ENCODE measurements around the gene OGDHL.

OGDHL gene

DNA sequence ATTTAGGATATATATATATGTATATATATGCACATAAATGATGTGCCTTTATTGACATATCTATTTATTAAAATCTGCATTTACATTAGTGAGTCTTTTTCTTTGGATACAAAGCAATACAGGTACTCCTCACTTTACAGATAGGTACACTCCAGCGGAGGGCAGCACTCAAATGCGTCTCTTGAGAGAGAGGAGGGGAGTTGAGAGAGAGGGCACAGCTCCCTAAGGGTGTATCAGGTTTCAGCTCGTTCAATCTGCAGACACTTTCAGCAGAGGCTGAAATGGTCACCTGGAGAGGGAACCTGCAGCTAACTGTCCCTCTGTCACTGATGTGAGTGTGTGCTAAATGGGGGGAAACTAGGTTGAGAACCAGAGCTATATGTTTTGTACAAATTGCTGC is 61.1 kb downstream of the OGDHL start:
- no peak for DNase-seq (ENCODE audit: low spot score)
- TF ChIP-seq, protein P1, sequence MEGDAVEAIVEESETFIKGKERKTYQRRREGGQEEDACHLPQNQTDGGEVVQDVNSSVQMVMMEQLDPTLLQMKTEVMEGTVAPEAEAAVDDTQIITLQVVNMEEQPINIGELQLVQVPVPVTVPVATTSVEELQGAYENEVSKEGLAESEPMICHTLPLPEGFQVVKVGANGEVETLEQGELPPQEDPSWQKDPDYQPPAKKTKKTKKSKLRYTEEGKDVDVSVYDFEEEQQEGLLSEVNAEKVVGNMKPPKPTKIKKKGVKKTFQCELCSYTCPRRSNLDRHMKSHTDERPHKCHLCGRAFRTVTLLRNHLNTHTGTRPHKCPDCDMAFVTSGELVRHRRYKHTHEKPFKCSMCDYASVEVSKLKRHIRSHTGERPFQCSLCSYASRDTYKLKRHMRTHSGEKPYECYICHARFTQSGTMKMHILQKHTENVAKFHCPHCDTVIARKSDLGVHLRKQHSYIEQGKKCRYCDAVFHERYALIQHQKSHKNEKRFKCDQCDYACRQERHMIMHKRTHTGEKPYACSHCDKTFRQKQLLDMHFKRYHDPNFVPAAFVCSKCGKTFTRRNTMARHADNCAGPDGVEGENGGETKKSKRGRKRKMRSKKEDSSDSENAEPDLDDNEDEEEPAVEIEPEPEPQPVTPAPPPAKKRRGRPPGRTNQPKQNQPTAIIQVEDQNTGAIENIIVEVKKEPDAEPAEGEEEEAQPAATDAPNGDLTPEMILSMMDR (IDR thresholded peaks at IDR 0.05; ENCODE audit: borderline replicate concordance, control extremely low read depth, extremely low read depth, insufficient read depth, missing control alignments), result no peak
- in situ Hi-C loops (cut with MboI; ENCODE audit: low sequenced_read_pairs, unreplicated experiment), result no loop called here

DNA sequence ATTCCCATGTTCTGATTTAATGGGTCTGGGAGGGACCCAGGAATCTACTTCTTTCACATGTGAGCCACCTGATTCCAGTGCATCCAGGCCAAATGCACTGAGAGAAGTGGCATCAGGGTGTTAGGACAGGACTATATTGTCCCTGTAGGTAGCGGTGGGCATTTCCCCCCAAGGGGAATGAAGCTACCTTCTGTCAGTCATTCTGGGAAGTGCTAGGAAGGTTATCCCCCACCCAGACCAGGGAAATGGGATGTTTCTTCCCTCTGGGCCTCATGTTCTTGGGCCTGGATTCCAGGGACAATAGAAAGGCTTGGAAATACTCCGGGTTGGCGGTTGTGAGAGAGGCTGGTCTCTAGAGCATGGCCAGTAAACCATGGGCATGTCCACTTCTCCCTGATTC is 61.9 kb downstream of the OGDHL start:
- TF ChIP-seq, protein P1 (IDR thresholded peaks at IDR 0.05; ENCODE audit: borderline replicate concordance, control extremely low read depth, extremely low read depth, insufficient read depth, missing control alignments), result no peak
- in situ Hi-C loops (cut with MboI; ENCODE audit: low sequenced_read_pairs, unreplicated experiment), result no loop called here
- DNase-seq (ENCODE audit: low spot score), result no peak

DNA sequence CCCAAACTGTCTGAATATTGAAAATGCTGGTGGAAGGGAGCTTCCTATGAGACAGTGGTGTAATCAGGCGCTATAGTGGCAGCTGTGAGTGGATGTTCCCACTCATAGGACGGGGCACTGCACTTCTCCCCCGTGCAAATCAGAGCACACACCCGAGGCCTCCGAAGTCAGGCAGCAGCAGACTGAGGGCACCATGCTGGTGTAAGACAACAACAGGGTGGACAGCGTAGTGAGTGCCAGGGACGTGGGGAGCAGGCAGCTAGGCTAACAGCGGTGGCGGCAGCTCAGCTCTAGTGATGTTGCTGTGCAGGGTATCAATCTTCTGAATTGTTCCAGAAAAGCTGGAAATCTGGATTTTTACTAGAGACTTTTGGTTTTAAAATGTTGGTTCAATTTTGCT is 63.4 kb downstream of the OGDHL start:
- in situ Hi-C loops (cut with MboI; ENCODE audit: low sequenced_read_pairs, unreplicated experiment), result no loop called here
- TF ChIP-seq, protein P1 (IDR thresholded peaks at IDR 0.05; ENCODE audit: borderline replicate concordance, control extremely low read depth, extremely low read depth, insufficient read depth, missing control alignments), result no peak
- no peak for DNase-seq (ENCODE audit: low spot score)

DNA sequence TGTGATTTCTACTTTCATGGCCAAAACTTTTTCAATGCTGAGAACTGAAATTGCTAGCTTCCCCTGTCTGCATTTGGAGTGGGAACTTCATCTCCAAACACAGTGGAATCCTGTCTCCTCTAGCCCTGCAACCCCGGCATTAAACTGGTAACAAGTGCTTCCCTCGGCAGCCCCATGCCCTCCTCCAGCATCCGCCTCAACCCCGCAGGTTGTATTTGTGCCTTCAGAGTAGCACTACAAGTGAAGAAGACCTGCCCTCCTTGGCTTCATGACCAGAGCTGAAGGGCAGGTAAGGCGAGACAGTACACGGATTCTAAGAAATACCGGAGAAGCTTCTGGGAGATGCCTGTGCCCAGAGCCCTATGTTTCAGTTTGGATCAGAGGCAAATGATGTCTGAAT is 65.8 kb downstream of the OGDHL start:
- TF ChIP-seq, protein P1 (IDR thresholded peaks at IDR 0.05; ENCODE audit: borderline replicate concordance, control extremely low read depth, extremely low read depth, insufficient read depth, missing control alignments), result no peak
- no peak for DNase-seq (ENCODE audit: low spot score)
- in situ Hi-C loops (cut with MboI; ENCODE audit: low sequenced_read_pairs, unreplicated experiment), result no loop called here

DNA sequence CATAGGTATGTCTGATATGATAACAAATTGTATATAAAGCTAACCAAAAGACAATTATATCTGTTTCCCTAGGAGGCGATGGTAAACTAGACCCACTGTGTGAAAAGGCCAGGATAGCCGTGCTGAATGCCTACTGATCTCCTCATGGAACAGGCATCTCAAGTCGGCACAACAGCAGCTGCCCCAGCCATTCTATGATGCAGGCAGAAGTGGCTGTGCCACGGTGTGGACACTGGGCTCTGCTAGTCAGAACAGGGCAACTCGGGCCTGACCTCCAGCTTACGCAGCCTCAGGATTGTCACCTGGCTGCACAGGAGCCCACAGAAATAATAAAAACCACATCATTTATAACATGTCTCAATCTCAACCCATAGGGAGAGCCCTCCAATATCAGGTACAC is 67.7 kb downstream of the OGDHL start:
- in situ Hi-C loops (cut with MboI; ENCODE audit: low sequenced_read_pairs, unreplicated experiment), result no loop called here
- TF ChIP-seq, protein P1 (IDR thresholded peaks at IDR 0.05; ENCODE audit: borderline replicate concordance, control extremely low read depth, extremely low read depth, insufficient read depth, missing control alignments), result no peak
- DNase-seq (ENCODE audit: low spot score), result no peak

DNA sequence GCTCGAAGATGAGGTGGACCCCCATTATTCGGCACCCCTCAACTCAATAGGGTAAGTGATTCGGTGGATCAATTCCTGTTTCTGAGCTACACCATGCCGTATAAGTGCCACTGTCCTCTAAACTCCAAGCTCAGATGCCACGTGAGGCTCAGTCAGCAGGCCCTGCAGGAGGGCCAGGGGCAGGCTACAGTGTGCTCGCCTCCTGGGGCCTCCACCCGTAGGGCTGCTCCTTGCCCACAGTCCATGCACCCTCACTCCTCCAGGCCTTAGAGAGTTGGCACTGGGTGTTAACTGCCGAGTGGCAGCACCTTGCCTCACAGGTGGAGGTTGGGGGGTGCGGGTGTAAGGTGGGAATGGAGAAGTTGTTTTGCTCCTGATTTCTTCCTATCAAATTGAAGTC is 70.5 kb downstream of the OGDHL start:
- no peak for DNase-seq (ENCODE audit: low spot score)
- TF ChIP-seq, protein P1 (IDR thresholded peaks at IDR 0.05; ENCODE audit: borderline replicate concordance, control extremely low read depth, extremely low read depth, insufficient read depth, missing control alignments), result no peak
- in situ Hi-C loops (cut with MboI; ENCODE audit: low sequenced_read_pairs, unreplicated experiment), result no loop called here
